Spleen (tissue), 11 donors: Measurements from ENCODE around the gene DNAH11. TPM values are rescaled to one million over a fixed set of nuclear protein-coding genes. Genes with fewer than 3 reads are reported as not detected.

Experiments used
- DNase-seq: peaks from one replicate; pipeline ENCODE4 v3.0.0-alpha.2; 2020
- H3K27ac ChIP-seq, 8 donors: fragments of 200-600 bp; sonication (generic) in 7 of 8; 1 replicate in 4 of 8; 2 replicates in 4 of 8; pipeline versions ENCODE4 v1.5.0 to v1.8.0; 2016 to 2021; ENCODE audit warnings: inconsistent platforms in 4 of 8, mild to moderate bottlenecking in 4 of 8, moderate library complexity in 1 of 8
- H3K27me3 ChIP-seq, 7 donors: fragments of 200-600 bp; sonication (generic) in 6 of 7; replicated peaks in 1 of 7; 1 replicate in 4 of 7; 2 replicates in 3 of 7; pipeline versions ENCODE4 v1.5.0 to v1.8.0; 2016 to 2021; ENCODE audit warnings: inconsistent platforms in 3 of 7, mild to moderate bottlenecking in 1 of 7
- H3K36me3 ChIP-seq, 6 donors: fragments of 200-600 bp; sonication (generic) in 5 of 6; 1 replicate in 4 of 6; 2 replicates in 2 of 6; pipeline versions ENCODE4 v1.5.0 to v1.8.0; 2016 to 2021; ENCODE audit warnings: inconsistent platforms in 2 of 6
- H3K4me1 ChIP-seq, 6 donors: fragments of 200-600 bp; sonication (generic) in 5 of 6; 1 replicate in 3 of 6; 2 replicates in 3 of 6; pipeline versions ENCODE4 v1.5.0 to v1.8.0; 2016 to 2021; ENCODE audit warnings: inconsistent platforms in 3 of 6
- H3K4me3 ChIP-seq, 8 donors: fragments of 200-600 bp; sonication (generic) in 7 of 8; 1 replicate in 4 of 8; 2 replicates in 4 of 8; pipeline versions ENCODE4 v1.5.0 to v1.8.0; 2016 to 2021; ENCODE audit warnings: inconsistent platforms in 4 of 8, mild to moderate bottlenecking in 4 of 8, moderate library complexity in 2 of 8
- H3K9me3 ChIP-seq, 8 donors: fragments of 200-600 bp; sonication (generic) in 7 of 8; 1 replicate in 4 of 8; 2 replicates in 4 of 8; pipeline versions ENCODE4 v1.5.0 to v1.8.0; 2016 to 2021; ENCODE audit warnings: inconsistent platforms in 4 of 8
- CTCF ChIP-seq, 11 experiments: fragments of 200-600 bp in 7 of 11; fragments of 450-650 bp in 4 of 11; sonication (generic) in 4 of 11; IDR thresholded peaks in 8 of 11; conservative IDR thresholded peaks in 3 of 11; 1 replicate in 7 of 11; 2 replicates in 4 of 11; pipeline versions ENCODE4 v1.4.0 to v1.8.0; 2016 to 2021; ENCODE audit warnings: antibody characterized with exemption in 11 of 11, inconsistent platforms in 4 of 11, mild to moderate bottlenecking in 1 of 11
- POLR2A ChIP-seq, 3 donors: fragments of 450-650 bp; IDR thresholded peaks; one replicate each; pipeline ENCODE4 v1.5.1; 2017; ENCODE audit warnings: antibody characterized with exemption in 3 of 3, mild to moderate bottlenecking in 1 of 3
- POLR2AphosphoS5 ChIP-seq, 3 donors: sonication (generic); formaldehyde crosslinking; IDR thresholded peaks; one replicate each; pipeline ENCODE4 v1.5.1; 2017; ENCODE audit warnings: antibody characterized with exemption in 3 of 3
- WGBS, 5 donors: extraction: QIAGEN DNeasy Blood & Tissue Kit in 3 of 5; methylation state at CpG; one replicate each; pipeline versions ENCODE4 v1.1.5 to v1.1.7; 2013 to 2018; 5-methylcytosine and 5-hydroxymethylcytosine counted together
- intact Hi-C: fragments of 100-400 bp; cut with DNase I; formaldehyde crosslinking; loops from one replicate; pipeline ENCODE4 v1.15.0; 2023; ENCODE audit warnings: low total_unique reads
- polyA plus RNA-seq, 3 donors: library from polyadenylated mRNA; stranded (reverse); fragments of 200-250 nt; gene quantifications; one replicate each; pipeline ENCODE4 v1.2.1, GENCODE V29; 2013
- total RNA-seq, 7 donors: library from RNA; depleted of rRNA in 3 of 7; stranded (reverse); fragments of >200 nt in 3 of 7; fragmentation: NEBNext Ultra II Directional in 4 of 7; extraction: Animal tissue kit (Norgen Biotek cat#: 25700) in 4 of 7; gene quantifications; one replicate each; pipeline versions ENCODE4 v1.1.0 to v1.2.1, GENCODE V29; 2016 to 2021
- donor health status: healthy with polysubstance abuse.
- donor health status: DM: no; HTN: no; CAD: no; lungs with moderate emphysema.
- donor health status: DM: no; HTN: no; CAD: no.
- donor health status: Bipolar disorder and iron deficiency.
- donor health status: healthy.
- donor health status: DM: no; HTN: no; CAD: no.
- donor health status: DM: yes; HTN: yes; CAD: no.

The DNAH11 gene
- total and polyA plus RNA-seq, 10 donors: 0.28 to 2.1 (median 0.88) TPM

GRCh38 chr7:21884496-21884895 lies 341.7 kb downstream of the DNAH11 start:
- H3K27ac ChIP-seq: no peak overlapping the region
- no peaks in the 10 kb centered on the region for H3K36me3 ChIP-seq
- no peak for DNase-seq
- no peaks in the 10 kb centered on the region for H3K27me3 ChIP-seq
- H3K4me1 ChIP-seq: no peaks in the 10 kb centered on the region
- TF ChIP-seq POLR2A (IDR thresholded peaks at IDR 0.05) (no peak), POLR2AphosphoS5 (IDR thresholded peaks at IDR 0.05) (no peak), CTCF (IDR thresholded peaks at IDR 0.05 in 8 of 11, conservative IDR thresholded peaks at IDR 0.05 in 3 of 11) (no peak)
- no peaks in the 10 kb centered on the region for H3K9me3 ChIP-seq
- WGBS, 5 donors: 92 to 97% (median 96%) methylated on average over 7 of the region's 7 CpGs
- intact Hi-C loops: no loop called here
- H3K4me3 ChIP-seq: no peak overlapping the region

DNA sequence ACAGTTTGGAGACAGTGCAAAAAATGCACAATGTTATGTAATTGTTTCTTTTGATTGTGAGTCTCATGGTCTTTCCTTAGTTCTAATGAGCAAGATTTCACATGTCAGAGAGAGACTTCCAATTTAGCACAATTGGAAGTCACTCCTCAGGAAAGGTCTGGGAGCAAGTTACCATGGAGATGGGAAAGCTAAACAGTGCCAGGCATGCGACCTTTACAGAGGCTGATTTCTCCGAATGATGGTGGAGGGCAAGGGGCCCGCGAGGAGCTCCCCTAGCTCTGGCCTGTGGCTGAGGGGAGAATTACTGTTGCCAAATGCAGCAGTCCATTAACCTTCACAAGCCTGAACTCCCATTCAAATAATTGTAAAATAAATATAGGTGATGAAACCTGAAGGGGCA lies 343.6 kb downstream of the DNAH11 start:
- intact Hi-C loops: no loop called here
- Histone ChIP-seq H3K36me3 (no peaks in the 10 kb centered on the region), H3K4me1 (no peaks in the 10 kb centered on the region), H3K9me3 (no peaks in the 10 kb centered on the region), H3K4me3 (no peak overlapping the region), H3K27me3 (no peaks in the 10 kb centered on the region), H3K27ac (no peak overlapping the region)
- WGBS, 5 donors: 49 to 85% (median 74%) methylated on average over 4 of the region's 4 CpGs
- no peak for TF ChIP-seq POLR2AphosphoS5 (IDR thresholded peaks at IDR 0.05)
- TF ChIP-seq CTCF (IDR thresholded peaks at IDR 0.05 in 8 of 11, conservative IDR thresholded peaks at IDR 0.05 in 3 of 11): no peak
- no peak for TF ChIP-seq POLR2A (IDR thresholded peaks at IDR 0.05)
- no peak for DNase-seq

DNA sequence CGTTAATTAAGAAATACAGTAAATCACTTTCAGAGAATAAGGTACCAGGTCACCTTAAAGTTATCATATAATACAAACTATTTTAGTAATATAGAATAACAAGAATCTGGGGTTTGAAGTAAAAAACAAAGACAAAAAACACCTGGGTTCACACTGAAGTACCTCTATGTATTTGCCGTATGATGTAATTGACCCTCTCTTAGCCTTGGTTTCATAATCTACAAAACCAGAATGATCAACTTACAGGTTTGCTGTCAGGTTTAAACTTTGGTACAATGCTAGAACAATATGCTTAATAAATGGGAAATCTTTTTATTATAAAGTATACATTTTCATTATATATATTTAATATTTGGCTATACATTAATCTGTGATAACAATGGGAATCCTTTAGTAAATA lies 344.5 kb downstream of the DNAH11 start:
- no peaks in the 10 kb centered on the region for H3K4me1 ChIP-seq
- 91 to 94% (median 93%) methylated on average over 2 of the region's 2 CpGs for WGBS, 5 donors
- no peaks in the 10 kb centered on the region for H3K27me3 ChIP-seq
- no peak overlapping the region for H3K27ac ChIP-seq
- TF ChIP-seq CTCF (IDR thresholded peaks at IDR 0.05 in 8 of 11, conservative IDR thresholded peaks at IDR 0.05 in 3 of 11): no peak
- no peak for TF ChIP-seq POLR2AphosphoS5 (IDR thresholded peaks at IDR 0.05)
- no peak for TF ChIP-seq POLR2A (IDR thresholded peaks at IDR 0.05)
- H3K9me3 ChIP-seq: no peaks in the 10 kb centered on the region
- H3K36me3 ChIP-seq: no peaks in the 10 kb centered on the region
- no peak for DNase-seq
- no peak overlapping the region for H3K4me3 ChIP-seq
- intact Hi-C loops: no loop called here

DNA sequence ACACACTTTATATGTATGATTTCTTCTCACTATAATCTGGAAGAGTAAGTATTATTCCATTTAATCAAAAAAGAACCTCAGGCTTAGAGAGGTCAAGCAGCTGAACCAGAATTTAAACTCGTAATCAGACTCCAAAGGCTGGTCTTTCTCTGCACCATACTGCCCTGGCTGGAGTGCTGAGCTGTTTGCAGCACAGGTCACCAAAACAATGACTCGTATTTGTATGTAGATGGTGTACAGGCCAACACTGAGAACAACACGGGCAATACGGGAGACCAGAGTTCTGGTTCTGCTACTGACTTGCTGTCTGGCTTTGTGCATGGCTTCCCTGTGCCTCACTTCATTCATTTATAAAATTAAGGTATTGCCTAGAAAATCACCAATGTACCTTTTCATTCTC lies 344.9 kb downstream of the DNAH11 start:
- Histone ChIP-seq H3K9me3 (no peaks in the 10 kb centered on the region), H3K27me3 (no peaks in the 10 kb centered on the region), H3K27ac (no peak overlapping the region), H3K4me1 (no peaks in the 10 kb centered on the region), H3K4me3 (no peak overlapping the region), H3K36me3 (no peaks in the 10 kb centered on the region)
- WGBS, 5 donors: 86 to 91% (median 90%) methylated on average over 4 of the region's 4 CpGs
- intact Hi-C loops: no loop called here
- no peak for DNase-seq
- no peak for TF ChIP-seq POLR2A (IDR thresholded peaks at IDR 0.05)

- H3K9me3 ChIP-seq: no peaks in the 10 kb centered on the region
- no peaks in the 10 kb centered on the region for H3K27me3 ChIP-seq
- no peak overlapping the region for H3K4me3 ChIP-seq
- H3K36me3 ChIP-seq: no peaks in the 10 kb centered on the region
- no peak for DNase-seq
- no peak overlapping the region for H3K27ac ChIP-seq
- intact Hi-C loops: no loop called here
- WGBS, 5 donors: 89 to 95% (median 93%) methylated on average over 3 of the region's 3 CpGs
- no peaks in the 10 kb centered on the region for H3K4me1 ChIP-seq
- TF ChIP-seq POLR2A (IDR thresholded peaks at IDR 0.05) (no peak), POLR2AphosphoS5 (IDR thresholded peaks at IDR 0.05) (no peak)
Observed at GRCh38 chr7:21891291-21891690, 348.5 kb downstream of the DNAH11 start.
